Activated CD4-positive, CD25-positive, alpha-beta regulatory T cell (primary cell): ENCODE data around the gene ARHGAP30.
A peak's percentile ranks its signal among the peaks of the same experiment; 100 is the strongest.
"Not testable (repeated sequence)": the region's sequence is repeated elsewhere in the genome, so short reads cannot be mapped to it uniquely, and the experiment has no call there.

ENCODE experiments used
- DNase-seq, 4 experiments: peaks; one replicate each; lab custom pipeline; 2025; lab: John Stamatoyannopoulos, UW

ARHGAP30 gene

GRCh38 chr1:161039546-161039945, 30.1 kb downstream of the ARHGAP30 start:
- no peak for DNase-seq

- DNase-seq: no peak
Observed at GRCh38 chr1:161039154-161039545, 30.5 kb downstream of the ARHGAP30 start.

DNA sequence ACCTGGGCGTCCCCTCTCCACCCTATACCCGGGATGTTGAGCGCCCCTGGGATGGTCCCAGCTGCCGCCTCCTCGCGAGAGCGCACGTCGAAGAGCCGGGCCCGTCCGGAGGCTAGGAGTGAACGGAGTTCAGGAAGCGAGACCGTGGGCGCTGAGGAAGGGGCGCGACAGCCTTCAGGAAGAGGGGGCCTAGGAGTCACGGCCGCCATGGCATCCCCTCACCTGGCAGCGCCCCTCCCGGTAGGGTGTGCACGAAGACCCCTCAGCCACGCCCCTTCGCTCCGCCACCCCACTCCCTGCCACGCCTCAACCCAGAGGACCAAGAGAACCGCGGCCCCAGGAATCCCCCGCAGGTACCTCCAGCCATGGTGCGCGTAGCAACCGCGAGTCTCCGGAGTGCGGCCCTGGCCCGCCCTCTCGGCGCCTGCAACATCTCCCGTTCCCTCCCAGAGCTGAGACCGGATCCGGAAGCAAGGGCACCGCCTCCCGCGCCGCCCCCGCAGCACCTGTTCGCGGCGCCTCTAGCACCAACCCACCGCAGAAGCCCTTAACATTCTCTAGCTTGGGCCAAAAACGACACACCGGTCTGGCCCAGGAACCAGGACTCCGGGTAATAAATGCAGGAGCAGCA, 31.1 kb downstream of the ARHGAP30 start, which contains the start of gene TSTD1:
TSS of gene TSTD1 (minus strand) at position 442 of the 631 bp plus-strand sequence. CDS start at position 367, 75 bp downstream.
- DNase-seq: peak; percentile 56 to 78 (median 74)

DNA sequence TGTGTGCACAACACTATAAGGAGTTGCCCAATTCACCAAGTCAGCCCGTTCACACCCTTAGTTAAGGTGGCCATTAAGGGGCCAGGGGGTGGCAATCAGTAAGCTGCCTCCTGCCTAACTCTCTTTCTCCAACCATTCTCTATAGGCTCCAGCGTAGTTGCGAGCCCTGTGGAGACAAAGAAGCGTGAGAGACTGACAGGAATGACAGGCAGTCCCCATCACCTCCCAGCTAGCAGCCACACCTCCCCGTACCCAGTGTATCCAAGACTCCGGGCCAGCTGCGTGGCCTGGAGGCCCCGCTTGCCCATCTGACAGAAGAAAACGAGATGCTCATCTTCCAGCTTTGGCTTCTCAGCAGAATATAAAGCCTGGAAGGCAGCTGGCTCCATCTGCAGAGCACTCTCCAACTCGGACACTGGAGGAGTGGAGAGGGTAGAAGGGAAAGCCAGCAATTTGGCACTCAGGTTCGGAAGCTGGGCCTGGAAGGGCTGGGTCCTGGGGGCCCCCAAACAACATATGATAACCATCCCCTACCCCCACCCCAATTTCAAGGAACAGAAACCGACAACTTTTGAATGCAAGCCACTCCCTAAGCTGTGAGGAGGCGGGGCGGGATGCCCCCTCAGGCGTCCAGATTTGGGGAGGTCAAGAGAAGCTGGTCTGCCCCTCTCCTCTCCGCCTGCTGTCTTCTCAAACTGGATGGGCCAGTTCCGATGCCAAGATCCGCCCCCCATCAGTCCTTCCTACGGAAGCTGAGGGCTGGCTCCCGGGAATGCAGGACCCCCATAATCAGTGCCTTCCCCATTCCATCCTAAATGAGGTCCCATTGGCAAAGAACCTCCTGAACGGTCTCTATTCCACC, 31.8 kb downstream of the ARHGAP30 start:
- no peak for DNase-seq

- DNase-seq: no peak
Observed at GRCh38 chr1:161033751-161034150, 35.9 kb downstream of the ARHGAP30 start.

DNA sequence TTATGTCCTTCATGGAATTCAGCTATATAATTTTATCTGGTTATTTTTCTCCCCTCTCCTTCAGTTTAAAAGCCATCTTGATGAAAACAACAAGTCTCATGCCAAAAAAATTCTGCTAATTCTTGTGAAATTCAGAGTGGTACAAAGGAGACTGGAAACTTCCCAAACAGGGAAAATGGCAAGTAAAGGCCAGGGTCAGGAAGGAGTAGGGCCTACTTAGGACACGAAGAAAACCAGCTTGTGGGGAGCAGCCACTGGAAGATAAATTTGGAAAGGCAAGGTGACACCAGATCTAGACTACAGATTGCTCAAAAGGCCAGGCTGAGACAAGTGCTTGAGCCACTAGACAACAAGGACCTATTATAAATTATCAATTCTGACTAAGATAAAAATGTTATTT, 37.3 kb downstream of the ARHGAP30 start:
- no peak for DNase-seq

- no peak for DNase-seq
Observed at GRCh38 chr1:161031874-161032273, 37.8 kb downstream of the ARHGAP30 start.

DNA sequence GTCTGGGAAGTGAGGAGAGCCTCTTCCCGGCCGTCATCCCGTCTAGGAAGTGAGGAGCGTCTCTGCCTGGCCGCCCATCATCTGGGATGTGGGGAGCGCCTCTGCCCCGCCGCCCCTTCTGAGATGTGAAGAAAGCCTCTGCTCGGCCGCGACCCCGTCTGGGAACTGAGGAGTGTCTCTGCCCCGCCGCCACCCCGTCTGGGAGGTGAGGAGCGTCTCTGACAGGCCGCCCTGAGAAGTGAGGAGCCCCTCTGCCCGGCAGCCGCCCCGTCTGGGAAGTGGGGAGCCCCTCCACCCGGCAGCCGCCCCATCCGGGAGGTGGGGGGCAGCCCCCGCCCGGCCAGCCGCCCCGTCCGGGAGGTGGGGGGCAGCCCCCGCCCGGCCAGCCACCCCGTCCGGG, 40.2 kb downstream of the ARHGAP30 start:
- DNase-seq: not testable (repeated sequence)

DNA sequence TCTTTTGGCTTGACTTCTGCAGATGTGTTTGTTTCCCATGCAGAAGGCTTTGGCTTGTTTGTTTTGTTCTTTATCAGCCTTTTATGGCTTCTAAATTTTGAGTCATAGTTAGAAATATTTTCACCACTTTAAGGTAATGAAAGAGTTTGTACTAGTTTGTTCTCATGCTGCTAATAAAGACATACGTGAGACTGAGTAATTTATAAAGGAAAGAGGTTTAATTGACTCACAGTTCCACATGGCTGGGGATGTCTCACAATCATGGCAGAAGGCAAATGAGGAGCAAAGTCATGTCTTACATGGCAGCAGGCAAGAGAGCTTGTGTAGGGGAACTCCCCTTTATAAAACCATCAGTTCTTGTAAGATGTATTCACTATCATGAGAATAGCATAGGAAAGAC, 42.7 kb downstream of the ARHGAP30 start:
- DNase-seq: not testable (repeated sequence)

GRCh38 chr1:161022432-161022831, 47.3 kb downstream of the ARHGAP30 start:
- not testable (repeated sequence) for DNase-seq

GRCh38 chr1:161021970-161022353, 47.7 kb downstream of the ARHGAP30 start:
- no peak for DNase-seq

- peak; percentile 55 to 78 (median 64) for DNase-seq
Observed at GRCh38 chr1:161021165-161021969, 48.3 kb downstream of the ARHGAP30 start.

DNA sequence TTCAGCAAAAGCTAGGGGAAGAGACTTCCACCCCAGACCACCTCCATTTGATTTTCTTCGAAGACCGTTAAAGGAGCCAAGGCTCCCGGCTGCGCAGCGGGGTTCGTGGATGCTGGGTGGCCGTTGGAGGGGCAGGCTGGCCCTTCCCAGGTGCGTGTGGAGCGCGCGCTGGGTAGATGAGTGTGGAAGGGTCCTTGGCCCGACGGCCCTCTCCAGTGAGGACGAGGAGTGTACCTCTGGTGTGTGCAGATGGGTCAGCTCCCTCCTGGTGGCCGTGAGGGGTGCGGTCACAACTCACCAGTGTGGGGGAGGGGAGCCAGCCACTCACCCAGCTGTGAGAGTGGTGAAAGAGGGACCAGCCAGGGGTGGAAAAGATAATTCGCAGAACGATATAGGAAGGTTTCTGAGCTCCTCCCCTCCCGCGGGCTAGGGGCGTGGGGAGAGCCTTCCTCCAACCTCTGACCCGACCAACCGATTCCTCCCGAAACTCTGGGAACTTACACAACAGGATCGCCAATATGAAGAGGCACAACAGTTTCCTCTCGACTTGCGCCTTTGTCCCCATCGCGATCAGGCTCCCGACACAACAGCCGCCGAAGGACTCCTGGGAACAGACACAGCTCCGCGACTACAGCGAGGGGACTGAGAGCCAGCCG, 49.1 kb downstream of the ARHGAP30 start, which contains the start of gene F11R:
TSS of gene F11R (minus strand) at position 644 of the 656 bp plus-strand sequence. CDS start at position 565, 79 bp downstream.
- peak in 1 of 4 experiments; percentile 14 for DNase-seq

DNA sequence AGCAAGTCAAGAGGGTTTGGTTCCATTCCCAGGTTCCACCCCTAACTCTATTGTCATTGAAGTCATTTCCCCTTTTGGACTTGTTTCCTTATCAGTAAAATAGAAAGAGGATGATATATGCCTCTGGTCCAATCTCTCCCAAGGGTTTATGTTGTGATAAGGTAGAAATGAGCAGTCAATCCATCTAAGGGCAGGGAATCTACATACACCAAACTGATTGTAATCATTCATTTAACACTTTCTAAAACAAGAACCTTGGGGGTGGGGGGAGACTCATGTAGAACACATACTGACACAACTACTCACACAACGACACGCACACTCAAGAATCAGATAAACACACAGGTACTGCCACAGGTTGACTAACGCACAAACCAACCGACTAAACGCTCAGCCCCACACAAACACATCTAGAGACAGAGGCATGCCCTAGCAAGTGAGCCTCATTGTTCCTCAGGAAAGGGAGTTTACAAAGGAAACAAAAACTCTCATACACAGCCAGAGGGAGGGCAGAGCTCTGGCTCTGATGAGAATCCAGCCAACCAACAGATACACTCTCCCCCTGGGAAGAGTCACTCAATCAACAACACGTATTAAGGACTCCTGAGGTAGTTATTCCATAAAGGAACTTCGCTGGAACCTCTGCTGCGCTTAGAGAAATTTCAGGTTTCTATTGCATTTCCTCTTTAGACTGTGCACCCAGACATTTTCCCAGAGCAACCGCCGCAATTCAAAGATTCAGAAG, 49.8 kb downstream of the ARHGAP30 start:
- DNase-seq: no peak

- DNase-seq: not testable (repeated sequence)
Observed at GRCh38 chr1:161019111-161019660, 50.5 kb downstream of the ARHGAP30 start.

DNA sequence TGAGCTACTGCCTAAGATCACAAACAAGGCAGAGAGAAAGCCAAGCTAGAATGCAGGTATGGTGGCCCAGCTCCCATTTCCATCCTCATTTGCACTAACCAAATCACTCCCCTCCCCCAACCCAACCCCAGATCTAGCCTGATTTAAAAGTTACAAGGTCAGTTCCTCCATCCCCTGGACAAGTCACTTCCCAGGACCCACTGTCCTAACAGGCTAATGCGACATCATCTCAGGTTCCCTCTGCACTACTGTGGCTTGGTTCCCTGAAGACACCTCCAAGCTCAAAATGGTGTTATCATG, 51.1 kb downstream of the ARHGAP30 start:
- DNase-seq: no peak

- no peak for DNase-seq
Observed at GRCh38 chr1:161017756-161018630, 51.7 kb downstream of the ARHGAP30 start.

DNA sequence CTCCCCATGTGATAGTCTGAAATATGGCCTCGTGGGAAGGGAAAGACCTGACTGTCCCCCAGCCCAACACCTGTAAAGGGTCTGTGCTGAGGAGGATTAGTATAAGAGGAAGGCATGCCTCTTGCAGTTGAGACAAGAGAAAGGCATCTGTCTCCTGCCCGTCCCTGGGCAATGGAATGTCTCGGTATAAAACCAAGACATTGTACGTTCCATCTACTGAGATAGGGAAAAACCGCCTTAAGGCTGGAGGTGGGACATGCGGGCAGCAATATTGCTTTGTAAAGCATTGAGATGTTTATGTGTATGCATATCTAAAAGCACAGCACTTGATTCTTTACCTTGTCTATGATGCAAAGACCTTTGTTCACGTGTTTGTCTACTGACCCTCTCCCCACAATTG, 52.5 kb downstream of the ARHGAP30 start:
- not testable (repeated sequence) for DNase-seq

GRCh38 chr1:161016683-161017082, 53.0 kb downstream of the ARHGAP30 start:
- not testable (repeated sequence) for DNase-seq
